T-helper 22 cell (primary cell): ENCODE results near the gene CHTOP.
"Not testable (repeated sequence)": the region's sequence is repeated elsewhere in the genome, so short reads cannot be mapped to it uniquely, and the experiment has no call there.

ENCODE experiments used
- DNase-seq: peaks from one replicate; pipeline ENCODE4 v3.0.0-alpha.2; 2020; ENCODE audit warnings: low read depth

The CHTOP gene, protein sequence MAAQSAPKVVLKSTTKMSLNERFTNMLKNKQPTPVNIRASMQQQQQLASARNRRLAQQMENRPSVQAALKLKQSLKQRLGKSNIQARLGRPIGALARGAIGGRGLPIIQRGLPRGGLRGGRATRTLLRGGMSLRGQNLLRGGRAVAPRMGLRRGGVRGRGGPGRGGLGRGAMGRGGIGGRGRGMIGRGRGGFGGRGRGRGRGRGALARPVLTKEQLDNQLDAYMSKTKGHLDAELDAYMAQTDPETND

DNA sequence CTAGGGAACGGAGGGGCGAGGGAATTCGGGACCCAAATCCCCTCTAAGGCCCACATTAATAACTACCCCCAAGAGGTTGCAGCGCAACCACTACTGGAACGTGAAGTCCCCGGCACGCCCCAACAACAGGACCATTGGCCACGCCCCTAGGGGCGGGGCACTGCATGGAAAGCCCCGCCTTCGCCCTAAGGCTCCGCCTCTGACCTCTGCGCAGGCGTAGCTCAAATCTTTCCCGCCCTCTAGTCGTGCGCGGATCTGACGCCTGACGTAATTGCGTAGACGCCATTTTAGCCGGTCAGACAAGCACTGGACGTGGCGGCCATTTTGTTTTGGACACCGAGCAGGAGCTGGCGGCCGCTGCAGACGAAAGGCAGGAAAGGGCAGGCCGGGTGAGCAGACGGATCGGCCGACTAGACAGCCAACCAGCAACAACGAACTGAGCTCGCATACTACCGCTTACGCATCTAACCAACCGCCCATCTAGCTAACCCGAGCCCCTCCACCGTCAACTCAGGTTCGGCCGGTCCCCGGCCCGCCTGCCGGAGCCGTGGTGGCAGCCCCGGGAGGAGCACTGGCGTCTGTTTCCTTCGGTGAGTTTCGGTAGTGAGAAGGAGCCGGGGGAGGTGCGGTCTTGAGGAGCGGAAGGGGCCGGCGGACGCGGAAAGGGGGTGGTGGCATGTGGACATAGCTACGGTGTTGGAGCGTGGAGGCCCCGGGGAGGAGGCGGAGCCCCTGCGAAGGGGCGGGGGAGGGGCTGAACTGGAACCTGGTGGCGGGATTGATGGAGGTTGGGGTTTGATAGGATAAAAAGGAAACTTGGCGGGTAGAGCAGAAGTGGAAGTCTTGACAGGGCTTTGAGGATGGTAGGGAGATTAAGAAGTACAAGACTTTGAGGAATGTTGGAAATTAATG lies at the start of gene CHTOP:
Gene CHTOP (plus strand): TSS at position 313 of the 912 bp plus-strand sequence. CDS start 2,523 bp downstream, outside the sequence.
- DNase-seq = peak; percentile 90

DNA sequence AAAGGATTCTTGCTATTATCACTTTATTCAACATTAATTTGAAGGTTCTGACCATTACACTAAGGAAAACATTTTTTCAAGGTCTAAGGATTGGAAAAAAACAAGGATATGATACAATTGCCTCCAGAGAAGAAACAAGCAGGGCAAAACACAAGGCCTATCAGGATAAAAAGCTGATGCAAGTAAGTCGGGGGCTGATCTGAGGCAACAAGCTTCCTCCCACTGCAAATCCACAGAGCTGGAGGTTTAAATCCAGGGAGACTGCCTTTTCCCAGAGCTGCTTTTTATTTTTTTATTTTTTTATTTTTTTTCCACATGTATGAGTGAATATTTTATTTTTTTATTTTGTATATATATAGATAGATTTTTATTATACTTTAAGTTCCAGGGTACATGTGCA lies 48.9 kb upstream of the CHTOP start:
- no peak for DNase-seq

DNA sequence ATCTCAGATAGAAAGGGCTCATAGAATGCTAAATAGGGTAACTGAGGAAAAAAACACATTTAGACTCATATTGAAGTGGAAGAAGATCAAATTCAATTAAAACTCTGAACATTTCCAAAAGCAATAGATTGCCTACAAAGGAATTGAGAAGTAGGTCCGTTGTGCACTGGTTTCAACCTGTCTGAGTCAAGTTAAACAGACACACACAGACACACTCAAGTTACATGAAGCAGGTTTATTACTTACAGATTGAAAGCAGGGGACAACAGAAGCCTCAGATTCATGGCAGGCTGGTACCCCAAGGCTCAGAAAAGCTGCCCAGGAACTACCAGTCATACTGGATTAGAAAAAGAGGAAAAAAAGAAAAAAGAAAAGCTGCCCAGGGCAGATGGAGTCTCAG lies 47.5 kb upstream of the CHTOP start:
- no peak for DNase-seq

DNA sequence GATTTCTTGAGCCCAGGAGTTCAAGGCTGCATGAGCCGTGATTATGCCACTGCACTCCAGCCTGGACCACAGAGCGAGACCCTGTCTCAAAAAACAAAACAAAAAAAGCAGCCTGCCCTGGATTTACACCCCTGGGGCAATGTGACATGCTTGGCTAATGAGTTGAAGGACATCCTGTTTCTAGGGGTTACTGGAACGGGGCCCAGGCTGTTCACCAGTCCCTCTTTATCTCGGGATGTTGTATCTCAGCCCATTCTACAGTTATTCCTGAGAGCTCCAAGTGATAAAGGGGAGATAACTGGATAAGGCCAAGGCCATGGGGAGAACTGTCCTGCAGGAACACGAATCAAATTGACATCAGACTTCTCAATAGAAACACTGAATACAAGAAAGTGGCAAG lies 46.6 kb upstream of the CHTOP start:
- no peak for DNase-seq

DNA sequence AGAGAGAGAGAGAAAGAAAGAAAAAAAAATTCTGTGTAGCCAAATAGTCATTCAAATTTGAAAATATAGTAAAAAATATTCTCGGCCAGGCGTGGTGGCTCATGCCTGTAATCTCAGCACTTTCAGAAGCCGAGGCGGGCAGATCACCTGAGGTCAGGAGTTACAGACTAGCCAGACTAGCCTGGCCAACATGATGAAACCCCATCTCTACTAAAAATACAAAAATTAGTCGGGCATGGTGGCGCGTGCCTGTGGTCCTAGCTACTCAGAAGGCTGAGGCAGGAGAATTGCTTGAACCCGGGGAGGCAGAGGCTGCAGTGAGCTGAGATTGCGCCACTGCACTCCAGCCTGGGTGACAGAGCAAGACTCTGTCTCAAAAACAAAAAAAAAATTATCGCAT lies 45.8 kb upstream of the CHTOP start:
- DNase-seq = not testable (repeated sequence)

DNA sequence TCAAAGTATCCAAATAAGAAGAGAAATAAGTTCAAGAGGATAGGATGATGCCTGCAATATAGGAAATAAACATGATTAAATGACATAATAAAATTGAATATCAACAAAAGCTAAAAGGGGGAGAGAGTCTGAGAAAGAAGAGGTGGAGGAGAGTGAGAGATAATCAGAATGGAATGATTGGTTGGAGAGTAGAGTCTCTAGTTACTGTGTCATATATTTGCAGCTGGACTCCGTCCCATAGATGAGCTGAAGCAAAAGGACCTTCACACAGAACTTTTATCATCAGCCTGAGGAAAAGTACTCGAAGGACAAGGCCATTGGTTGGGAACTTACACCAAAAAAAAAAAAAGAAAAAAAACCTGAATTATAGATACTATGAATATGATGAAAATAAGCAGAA lies 45.4 kb upstream of the CHTOP start:
- no peak for DNase-seq

DNA sequence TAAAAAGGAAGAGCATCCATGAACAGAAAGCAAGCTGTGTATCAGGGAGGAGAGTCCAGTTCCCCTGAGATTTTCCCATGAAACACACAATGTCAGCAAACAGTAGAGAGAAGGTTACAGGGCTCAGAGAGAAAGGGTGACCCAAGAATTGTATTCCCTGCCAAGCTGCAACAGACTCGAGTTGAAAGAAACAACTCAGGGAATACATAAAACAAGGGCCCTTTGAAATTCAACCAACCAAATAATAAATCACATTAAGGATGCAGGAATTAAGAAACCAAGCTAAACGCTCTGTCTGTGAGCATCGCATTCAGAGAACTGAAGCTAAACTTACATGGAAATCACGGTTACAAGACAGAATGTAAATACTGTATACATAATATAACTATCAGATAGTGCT lies 41.1 kb upstream of the CHTOP start:
- DNase-seq = no peak

DNA sequence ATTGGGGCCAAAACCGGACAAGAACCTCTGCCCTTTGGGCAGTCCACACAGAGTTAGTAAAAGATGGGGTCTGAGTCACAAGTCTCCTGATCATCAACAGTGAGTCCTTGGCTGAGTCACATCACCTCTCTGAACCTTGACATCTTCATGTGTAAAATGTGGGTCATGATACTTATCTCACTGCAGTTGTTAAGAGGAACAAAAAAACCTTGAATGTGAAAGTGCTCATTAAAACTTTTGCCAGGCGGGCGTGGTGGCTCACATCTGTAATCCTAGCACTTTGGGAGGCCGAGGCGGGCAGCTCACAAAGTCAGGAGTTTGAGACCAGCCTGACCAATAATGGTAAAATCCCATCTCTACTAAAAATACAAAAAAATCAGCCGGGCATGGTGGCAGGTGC lies 36.7 kb upstream of the CHTOP start:
- DNase-seq = no peak

DNA sequence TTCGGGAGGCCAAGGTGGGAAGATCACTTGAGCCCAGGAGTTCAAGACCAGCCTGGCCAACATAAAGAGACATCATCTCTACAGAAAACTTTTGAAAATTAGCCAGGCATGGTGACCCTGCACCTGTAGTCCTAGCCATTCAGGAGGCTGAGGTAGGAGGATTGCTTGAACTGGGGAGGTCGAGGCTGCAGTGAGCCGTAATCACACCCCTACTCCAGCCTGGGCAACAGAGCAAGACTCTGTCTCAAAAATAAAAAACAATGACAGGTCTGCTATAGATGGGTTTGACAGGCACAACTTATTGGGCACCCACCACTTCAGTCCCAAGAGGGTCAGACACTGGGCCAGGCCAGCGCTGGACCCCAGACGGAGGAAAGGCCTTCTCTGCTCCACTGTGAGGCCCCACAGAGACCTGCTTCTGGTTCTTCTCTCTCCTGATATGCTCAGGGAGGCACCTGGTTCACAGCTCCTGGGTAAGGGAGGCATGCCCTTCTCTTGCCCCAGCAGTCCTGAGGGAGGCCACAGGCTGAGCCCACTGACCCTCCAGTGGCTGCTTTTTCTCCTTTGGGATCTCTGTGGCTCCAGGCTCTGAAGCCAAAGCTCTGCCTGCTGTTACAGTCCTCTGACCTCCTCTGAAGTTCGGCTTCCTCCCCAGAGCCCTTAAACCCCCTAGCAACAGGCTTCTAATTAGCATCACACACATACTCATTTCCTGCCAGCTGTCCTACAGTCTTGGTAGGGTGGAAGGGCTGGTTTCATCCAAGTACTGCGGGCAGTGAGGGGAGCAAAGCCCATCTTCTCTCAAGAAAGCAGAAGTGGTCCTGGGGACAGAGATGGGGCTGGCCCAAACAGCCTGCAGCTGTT lies 35.3 kb upstream of the CHTOP start:
- DNase-seq = no peak

DNA sequence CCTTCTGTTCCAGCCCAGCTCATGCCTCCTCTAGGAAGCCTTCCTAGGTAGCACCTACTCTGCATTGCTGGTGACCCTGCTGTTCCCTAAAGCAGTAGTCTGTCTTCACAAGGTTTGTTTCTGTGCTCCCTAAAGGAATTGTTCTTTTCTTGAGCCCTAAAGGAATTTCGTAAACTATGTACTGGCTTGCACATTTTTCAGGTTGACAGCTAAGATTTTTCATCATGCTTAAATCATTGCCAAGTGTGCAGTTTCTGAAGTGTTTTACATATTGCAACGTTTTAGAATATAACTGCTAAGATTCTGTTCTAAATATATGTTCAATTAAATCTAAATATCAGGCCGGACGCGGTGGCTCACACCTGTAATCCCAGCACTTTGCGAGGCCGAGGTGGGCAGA lies 34.0 kb upstream of the CHTOP start:
- no peak for DNase-seq

DNA sequence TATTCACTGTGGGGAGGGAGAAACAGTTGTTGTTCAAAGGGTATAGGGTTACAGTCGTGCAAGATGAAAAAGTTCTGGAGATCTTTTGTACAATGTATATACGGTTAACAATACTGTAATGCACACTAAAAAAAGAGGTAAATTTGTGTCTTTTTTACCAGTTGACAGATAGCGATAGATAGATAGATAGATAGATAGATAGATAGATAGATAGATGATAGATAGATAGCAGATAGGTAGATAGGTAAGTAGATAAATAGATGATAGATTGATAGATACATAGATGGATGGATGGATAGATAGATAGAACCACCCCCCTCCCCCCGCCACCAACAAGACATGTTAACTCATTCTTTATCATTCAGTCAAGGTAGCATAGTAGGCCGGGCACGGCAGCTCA lies 31.1 kb upstream of the CHTOP start:
- DNase-seq = no peak

DNA sequence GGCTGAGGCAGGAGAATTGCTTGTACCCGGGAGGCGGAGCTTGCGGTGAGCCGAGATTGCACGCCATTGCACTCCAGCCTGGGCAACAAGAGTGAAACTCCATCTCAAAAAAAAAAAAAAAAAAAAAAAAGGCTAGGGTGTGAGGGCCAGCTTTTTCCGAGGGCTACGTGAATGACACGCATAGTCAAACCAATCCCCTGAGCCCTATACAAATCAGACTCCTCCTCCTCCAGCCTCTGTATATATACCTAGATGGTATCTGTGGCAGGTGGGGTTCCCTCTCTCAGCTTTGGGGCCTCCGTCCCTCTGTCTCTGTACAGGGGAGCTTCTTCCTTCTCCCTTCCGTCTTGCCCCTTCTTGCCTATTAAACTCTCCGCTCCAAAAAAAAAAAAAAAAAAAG lies 27.7 kb upstream of the CHTOP start:
- no peak for DNase-seq

DNA sequence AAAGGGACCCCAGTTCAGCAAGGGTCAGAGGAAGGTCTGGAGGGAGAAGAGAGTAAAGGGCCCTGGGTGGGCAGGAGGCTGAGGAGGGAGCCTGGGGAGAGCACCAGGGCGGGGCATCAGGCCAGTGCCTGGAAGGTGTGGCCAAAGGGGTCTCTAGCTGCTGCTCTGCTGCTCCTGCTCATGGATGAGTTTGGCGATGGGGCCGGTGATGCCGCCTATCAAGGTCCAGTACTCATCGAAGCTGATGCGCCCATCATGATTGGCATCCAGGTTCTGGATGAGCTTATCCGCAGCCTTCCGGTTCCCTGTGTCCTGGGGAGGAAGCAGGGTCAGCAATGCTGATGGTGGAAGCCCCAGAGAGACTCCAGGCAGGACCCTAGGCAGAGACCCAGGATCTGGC lies 26.5 kb upstream of the CHTOP start:
- DNase-seq = no peak

DNA sequence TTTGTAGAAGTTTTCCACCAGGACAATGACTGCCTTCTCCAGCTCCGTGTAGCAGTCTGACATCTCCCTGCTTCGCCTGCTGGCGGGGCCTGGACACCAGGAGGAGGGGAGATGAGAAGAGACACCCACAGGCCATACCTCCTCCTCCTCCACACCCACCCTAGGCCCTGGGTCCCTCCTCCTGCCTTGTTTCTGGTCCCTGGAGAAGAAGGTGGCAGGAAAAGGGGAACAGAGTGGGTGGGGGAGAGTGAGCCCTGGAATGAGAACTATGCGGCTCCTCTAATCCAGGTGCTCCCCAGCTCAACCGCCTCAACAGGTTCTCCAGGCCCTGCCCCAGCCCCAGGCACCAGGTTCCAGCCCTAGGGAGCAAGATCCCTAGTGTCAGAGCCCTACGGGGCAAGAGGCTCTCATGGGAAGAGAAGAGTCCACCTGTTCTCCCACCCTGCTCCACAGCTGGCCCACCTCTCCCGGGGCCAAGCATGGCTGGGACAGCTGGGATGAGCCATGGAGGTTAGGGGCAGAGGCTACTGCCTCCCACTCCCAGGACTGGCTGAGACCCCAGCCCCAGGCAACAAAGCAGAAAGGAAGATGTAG lies 25.7 kb upstream of the CHTOP start:
- DNase-seq = no peak

DNA sequence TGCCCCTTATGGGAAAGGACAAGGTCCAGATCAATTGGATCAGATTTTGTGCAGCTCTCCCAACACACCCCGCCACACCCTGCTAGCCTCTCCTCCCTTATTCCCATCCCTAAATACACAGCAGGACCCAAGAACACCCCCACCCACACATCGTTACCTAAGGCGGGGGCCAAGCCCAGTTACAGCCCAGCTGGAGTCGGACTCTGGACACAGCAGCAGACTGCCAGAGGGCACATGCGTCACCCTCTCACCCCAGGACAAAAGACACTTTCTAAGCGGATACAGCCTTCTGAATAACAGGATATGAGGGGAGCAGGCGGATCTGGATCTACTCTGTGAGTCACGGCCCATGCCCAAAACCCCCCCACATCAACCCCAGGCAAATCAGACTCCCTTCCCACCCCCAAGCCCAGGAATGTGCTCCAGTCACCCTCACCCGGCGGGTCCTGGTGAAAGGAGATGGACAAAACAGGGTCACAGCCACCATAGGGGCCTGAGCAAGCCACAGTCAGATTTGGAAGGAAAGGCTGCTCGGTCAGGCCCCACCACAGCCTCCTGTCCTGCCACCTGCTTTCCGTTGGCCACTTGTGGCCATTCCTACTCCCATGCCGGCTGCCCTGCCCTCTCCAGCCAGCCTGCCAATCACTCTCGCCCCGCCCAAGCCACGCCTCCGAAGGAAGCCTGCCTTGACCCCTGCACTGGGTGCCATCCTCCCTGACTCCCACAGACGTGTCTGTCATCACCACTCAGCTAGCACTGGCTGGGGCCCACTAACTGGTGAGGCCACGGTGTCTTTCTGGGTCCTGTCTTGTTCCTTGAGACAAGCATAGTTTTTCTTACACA lies 24.9 kb upstream of the CHTOP start:
- no peak for DNase-seq

DNA sequence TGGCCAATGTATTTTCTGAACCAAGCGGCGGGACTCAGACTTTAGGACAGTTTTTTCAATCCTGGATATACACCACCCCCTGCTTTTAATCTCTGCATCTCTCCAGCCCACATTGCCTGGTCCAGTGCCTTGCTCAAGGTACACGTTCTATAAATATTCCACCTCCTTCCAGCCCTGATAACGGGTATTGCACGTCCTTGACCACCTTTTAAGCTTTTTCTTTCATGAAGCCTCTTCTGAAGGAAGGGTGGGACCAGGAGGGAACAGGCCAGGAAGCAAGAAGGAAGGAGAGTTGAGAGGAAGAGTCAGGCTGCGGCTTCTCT lies 24.3 kb upstream of the CHTOP start:
- no peak for DNase-seq

DNA sequence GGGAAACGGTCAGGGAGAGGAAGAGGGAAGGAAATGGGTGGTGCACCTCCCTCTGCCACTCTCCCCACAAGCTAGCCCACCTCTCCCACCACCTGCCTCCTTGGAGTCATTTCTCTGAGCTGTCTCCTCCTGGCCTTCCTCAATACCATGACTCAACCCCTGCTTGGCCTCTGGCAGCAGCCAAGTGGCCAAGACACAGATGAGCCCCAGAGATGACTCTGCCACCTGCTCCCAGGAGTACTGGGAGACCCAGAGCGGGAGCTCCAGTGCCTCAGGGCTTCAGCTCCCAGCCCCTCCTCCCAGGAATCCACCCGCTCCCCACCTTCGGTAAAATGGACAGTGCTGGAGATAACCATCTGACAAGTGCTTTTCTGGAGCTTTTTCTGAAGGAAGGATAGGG lies 23.5 kb upstream of the CHTOP start:
- DNase-seq = no peak

DNA sequence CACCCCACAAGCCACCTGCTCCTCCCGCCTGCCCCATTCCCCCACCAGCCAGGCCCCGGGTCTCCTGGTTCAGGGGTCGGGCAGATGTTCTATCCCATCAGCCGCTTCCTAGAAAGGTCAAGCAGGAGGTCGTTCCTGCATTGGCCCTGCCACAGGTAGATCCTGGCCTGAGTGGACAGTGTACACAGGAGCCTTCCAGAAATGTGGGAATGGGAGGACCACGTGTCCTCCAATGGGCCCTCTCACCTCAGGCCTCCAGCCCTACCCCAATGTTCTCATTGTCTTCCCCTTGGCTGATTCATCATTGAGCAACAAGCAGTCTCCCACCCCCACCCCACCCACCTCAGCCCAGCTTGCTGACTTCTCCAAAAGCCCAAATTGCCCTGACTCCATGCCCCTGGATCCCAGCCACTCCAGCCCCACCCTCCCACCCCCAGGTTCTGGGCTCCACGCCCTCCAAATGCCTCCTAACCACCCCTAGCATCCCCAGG lies 23.0 kb upstream of the CHTOP start:
- DNase-seq = no peak

DNA sequence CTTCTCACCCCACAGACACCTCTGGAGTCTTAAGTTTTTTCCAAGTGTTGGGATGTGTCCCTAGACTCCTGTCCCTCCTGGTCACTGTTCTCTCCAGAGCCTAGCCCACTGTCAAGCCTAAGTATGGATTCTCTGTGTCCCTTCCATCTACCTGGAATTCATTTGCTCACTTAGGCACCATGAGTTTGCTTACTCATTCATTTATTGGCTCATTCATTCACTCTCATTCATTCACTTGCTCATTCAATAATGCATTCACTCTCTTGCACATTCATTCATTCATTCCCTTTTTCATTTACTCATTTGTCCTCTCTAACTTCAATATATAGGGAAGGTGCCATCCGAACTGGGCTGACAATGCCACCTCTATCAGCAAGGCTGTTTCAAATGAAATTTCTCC lies 22.5 kb upstream of the CHTOP start:
- DNase-seq = no peak

DNA sequence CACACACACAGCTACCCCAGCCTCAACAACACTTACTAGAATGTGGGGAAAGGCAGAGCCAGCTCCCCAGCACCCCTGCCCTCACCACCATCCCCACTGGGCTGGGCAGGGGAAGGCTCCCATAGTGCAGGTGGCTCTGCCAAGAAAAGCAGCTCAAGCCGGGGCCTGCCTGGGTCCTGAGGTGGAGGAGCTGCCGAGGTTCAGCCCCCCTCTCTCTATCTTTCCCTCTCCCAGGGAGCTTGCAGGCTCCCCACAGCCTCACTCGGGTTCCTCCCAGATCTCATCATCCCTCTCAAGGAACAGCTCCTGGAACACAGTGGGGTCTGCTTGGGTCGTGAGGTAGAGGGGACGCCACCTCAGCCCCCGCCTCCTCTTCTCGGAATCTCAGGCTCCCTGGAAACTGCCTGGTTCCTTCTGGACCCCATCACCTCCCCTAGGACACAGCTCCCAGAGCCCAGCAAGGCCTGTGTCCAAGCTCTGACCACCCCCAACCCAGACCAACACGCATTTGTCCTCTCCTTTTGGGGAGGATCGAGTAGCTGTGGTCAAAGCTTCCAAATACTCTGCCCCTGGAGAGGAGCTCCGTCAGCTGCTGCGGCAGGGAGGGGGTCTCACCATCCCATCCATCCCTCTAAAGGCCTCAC lies 21.6 kb upstream of the CHTOP start:
- no peak for DNase-seq
